GM12874 (cell line): Measurements from ENCODE around the gene SDR39U1.

Experiments
- CTCF ChIP-seq: IDR thresholded peaks from 2 replicates; pipeline ENCODE4 v1.5.1; 2011; ENCODE audit warnings: low read depth, mild to moderate bottlenecking, control low read depth, low read length, moderate library complexity; ENCODE audit not compliant: insufficient read depth

Gene SDR39U1

DNA sequence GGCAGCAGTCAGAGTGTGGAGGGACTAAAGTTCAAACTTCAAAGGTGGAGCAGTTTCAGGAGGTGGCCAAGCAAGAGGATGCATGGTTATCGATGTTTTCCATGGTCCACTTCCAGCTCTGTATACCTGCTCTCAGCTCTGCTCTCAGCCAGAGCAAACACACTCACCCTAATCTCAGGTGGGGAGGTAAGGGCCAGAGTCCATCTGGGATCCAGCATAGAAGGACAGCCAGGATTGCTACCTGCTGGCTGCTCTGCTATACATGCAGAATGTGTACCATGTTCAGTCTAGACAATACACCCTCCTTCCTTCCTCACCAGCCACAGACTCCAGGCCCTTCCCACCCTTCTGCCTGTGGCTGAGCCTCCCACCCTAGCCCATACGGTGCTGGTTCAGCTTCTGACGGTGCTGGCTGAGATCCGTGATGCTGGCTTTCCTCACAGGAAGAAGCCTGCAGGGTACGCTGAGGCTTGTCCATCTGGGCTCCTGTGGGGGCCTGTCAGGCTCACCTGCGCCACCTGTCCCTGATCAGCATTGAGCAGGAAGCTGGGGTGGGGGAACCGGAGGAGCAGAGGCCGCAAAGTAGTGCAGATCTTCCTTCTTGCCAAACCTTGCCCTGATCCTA lies 15.6 kb downstream of the SDR39U1 start:
- TF ChIP-seq CTCF, result no peak

- no peak for TF ChIP-seq CTCF
These were observed 16.2 kb downstream of the SDR39U1 start for GRCh38 chr14:24426150-24426911.

GRCh38 chr14:24425704-24426103 lies 16.9 kb downstream of the SDR39U1 start:
- TF ChIP-seq CTCF, result no peak

DNA sequence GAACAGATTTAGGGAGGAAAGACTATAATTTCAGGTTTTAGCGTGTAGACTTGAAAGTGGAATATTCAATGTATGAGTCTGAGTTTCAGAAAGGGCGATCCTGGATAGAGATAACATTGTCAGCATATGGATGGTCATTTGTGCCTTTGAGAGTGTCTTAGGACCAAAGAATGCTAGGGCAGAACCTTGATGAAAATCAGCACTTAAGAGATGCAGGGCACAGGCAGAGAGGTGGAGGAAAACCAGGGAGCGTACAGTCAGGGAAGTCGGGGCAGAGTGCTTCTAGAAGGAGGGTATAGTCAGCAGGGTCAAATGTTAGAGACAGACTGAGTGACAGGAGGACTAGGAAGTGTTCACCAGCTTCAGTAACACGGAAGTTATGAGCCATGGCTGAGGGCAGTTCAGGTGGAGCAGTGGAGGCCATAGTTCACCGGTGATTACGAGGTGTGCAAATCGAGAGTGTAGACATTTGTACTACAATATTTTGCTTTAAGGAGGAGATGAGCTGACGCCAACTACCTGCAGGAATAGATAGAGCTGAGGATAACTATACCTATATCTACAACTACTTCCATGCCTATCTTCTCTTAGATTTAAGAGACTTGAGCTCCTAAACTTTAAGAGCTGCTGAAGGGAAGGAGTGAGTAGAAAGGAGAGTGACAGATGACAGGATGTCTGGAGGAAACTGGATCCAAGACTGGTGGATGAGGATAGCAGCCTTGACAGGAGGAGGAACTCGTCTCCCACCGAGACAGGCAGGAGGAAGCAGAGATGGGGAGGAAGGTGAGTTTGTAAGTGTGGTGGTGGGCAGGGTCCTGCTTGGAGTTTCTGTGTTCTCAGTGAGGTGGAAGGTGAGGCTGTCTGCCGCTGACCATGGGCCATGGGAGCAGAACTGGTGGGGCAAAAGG lies 19.6 kb downstream of the SDR39U1 start:
- no peak for TF ChIP-seq CTCF

DNA sequence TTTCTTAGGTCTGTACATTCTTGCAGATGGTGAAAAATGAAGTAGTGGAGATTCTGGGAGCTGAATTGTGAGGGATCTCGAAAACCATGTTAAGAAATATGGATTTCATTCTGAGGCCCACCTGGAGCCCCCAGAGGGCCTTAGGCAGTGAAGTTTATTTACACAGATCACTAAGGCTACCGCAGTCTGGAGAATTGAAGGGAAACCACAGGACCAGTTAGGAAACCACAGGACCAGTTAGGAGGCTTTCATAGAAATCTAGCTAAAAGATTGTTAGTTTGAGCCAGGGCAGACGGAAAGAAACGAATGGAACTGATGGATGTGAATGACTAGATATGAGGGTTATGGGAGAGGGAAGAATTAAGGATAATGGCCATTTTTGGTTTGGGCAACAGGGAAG lies 20.3 kb downstream of the SDR39U1 start:
- TF ChIP-seq CTCF, result no peak

- no peak for TF ChIP-seq CTCF
These were observed 24.1 kb downstream of the SDR39U1 start for GRCh38 chr14:24418492-24418873.
